Suppressor macrophage treated with lipopolysaccharide for 4 hours (primary cell): ENCODE data around the gene THEMIS.
"Not testable (repeated sequence)": the region's sequence is repeated elsewhere in the genome, so short reads cannot be mapped to it uniquely, and the experiment has no call there.

Experiments used
- DNase-seq: peaks from one replicate; pipeline ENCODE4 v3.0.0-alpha.2; 2020

The THEMIS gene

GRCh38 chr6:127792616-127793015 is 108.2 kb downstream of the THEMIS start:
- no peak for DNase-seq

- DNase-seq, result no peak
These were observed 108.9 kb downstream of the THEMIS start for GRCh38 chr6:127791779-127792528.

GRCh38 chr6:127790571-127790970 is 110.3 kb downstream of the THEMIS start:
- no peak for DNase-seq

- no peak for DNase-seq
These were observed 114.7 kb downstream of the THEMIS start for GRCh38 chr6:127786109-127786508.

GRCh38 chr6:127784468-127784867 is 116.4 kb downstream of the THEMIS start:
- no peak for DNase-seq

GRCh38 chr6:127781636-127782272 is 119.1 kb downstream of the THEMIS start:
- not testable (repeated sequence) for DNase-seq

GRCh38 chr6:127776320-127776719 is 124.5 kb downstream of the THEMIS start:
- no peak for DNase-seq

- DNase-seq, result no peak
These were observed 125.5 kb downstream of the THEMIS start for GRCh38 chr6:127775371-127775770.

- DNase-seq, result no peak
These were observed 132.1 kb downstream of the THEMIS start for GRCh38 chr6:127768745-127769144.

GRCh38 chr6:127768223-127768622 is 132.6 kb downstream of the THEMIS start:
- DNase-seq, result no peak

GRCh38 chr6:127765949-127766348 is 134.9 kb downstream of the THEMIS start:
- no peak for DNase-seq

- DNase-seq, result no peak
These were observed 138.6 kb downstream of the THEMIS start for GRCh38 chr6:127762284-127762683.

GRCh38 chr6:127761084-127761483 is 139.8 kb downstream of the THEMIS start:
- no peak for DNase-seq

GRCh38 chr6:127749095-127749494 is 151.8 kb downstream of the THEMIS start:
- no peak for DNase-seq

- DNase-seq, result no peak
These were observed 152.6 kb downstream of the THEMIS start for GRCh38 chr6:127748290-127748689.

- DNase-seq, result no peak
These were observed 162.4 kb downstream of the THEMIS start for GRCh38 chr6:127738423-127738822.

- DNase-seq, result no peak
These were observed 163.1 kb downstream of the THEMIS start for GRCh38 chr6:127737768-127738167.

GRCh38 chr6:127737009-127737486 is 163.8 kb downstream of the THEMIS start:
- DNase-seq, result peak; percentile 56

- no peak for DNase-seq
These were observed 167.9 kb downstream of the THEMIS start for GRCh38 chr6:127732927-127733326.

GRCh38 chr6:127727260-127727953 is 173.5 kb downstream of the THEMIS start:
- DNase-seq, result no peak

- no peak for DNase-seq
These were observed 175.0 kb downstream of the THEMIS start for GRCh38 chr6:127725821-127726220.

GRCh38 chr6:127718694-127719093 is 182.2 kb downstream of the THEMIS start:
- no peak for DNase-seq

- no peak for DNase-seq
These were observed 183.5 kb downstream of the THEMIS start for GRCh38 chr6:127717384-127717783.

GRCh38 chr6:127716465-127716864 is 184.4 kb downstream of the THEMIS start:
- DNase-seq, result no peak
